Renal cortical epithelial cell (primary cell): ENCODE data around the gene ARL6IP1. TPM values are rescaled to one million over a fixed set of nuclear protein-coding genes. Genes with fewer than 3 reads are reported as not detected.

Experiments
- DNase-seq: peaks from one replicate; pipeline ENCODE4 v3.0.0-alpha.2; 2011; ENCODE audit warnings: low read depth
- total RNA-seq: library from RNA; depleted of rRNA; stranded (reverse); fragments of >200 nt; gene quantifications from 2 replicates; pipeline ENCODE4 v1.2.3, GENCODE V29; 2014

The ARL6IP1 gene
- 307 and 551 TPM in 2 replicates for total RNA-seq

DNA sequence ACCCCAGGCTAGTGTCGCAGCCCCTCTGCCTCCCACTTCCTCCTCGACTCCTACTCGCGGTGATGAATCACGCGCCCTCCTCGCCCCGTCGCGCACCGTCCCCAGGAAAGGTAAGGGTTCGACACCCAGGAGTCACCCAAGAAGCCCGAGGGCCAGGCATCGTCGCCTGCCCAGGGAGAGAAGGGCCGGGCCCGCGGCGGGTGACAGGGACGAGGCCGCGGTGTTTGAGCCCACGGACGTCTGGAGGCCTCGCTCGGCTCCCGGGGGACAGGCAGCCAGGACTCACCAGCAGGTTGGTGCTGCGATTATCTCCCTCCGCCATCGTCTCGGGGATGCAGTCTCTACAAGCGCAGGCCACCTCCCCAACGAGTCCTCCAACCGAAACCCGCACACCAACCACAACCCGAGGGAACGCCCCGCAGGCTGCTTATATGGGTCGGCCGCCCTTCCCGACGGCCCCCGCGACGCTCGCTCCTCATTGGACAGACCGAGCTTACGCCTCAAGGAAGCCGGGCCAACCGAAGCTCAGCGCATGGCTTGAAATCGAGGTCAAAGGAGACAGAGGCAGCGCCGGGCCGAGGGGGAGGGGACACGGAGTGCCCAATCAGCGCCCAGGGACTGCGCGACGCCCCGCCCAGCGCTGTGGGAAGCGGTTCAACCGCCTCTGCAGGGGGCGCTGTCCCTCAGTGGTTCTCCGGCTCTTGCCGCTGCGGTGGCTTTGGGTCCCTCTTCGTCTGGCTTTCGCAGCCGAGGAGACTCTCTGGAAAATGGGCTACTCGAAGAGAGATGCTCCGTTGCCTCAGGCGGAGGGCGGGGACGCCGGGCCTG, at the start of gene ARL6IP1:
ARL6IP1 (minus strand) TSS at position 405 of the 828 bp plus-strand sequence; CDS start at position 322, 83 bp downstream.
- DNase-seq: peak; percentile 97

DNA sequence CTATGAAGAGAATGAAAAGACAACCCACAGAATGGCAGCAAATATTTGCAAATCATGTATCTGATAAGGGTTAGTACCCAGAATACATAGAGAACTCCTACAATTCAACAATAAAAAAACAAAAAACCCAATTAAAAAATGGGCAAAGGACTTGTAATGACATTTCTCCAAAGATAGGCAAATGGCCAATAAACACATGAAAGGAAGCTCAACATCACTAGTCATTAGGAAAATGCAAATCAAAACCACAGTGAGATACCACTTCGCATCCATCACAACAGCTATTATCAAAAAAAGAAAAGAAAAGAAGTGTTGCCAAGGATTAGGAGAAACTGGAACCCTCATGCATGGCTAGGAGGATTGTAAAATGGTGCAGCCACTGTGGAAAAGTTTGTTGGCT, 45.1 kb upstream of the ARL6IP1 start:
- DNase-seq: no peak

DNA sequence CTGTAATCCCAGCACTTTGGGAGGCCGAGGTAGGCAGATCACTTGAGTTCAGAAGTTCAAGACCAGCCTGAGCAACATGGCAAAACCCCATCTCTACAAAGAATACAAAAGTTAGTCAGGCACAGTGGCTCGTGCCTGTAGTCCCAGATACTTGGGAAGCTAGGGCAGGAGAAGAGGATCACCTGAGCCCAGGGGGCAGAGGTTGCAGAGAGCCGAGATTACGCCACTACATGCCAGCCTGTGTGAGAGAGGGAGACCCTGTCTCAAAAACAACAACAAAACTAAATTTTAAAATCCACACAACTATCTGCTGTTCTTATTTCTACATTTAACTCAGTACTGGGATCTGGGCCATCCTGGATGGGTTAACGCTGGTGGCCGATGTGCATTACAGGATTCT, 41.2 kb upstream of the ARL6IP1 start:
- DNase-seq: no peak

DNA sequence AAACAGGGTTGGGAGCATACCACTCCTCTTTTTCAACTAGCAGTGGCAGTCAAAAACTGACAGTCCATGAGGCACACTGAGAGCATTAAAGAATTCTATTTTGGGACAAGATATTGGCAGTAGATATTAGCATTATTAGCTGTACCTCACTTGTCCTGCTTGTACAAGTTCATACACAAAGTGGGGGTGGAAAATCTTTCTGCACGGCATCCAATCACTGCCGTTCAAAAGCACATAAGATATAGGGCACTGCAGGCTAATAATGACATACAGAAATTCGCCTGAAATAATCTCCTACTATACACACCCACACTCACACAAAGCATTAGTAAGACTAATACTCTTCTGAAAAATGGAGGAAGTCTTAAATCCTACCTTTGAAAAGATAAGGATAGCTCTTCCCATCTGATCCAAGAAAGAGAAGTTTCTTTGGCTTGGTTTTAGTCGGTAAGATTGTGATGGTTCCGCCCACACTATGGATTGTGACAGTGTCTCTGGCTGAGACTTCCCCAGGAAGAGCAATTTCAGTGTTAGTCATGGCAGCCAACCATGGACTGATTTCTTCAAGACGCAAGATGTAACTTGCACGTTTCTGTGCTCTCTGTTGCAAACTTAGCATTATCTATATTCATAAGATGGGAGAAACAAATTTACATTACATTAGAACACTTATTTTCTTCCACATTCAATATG, 40.6 kb upstream of the ARL6IP1 start:
- no peak for DNase-seq

DNA sequence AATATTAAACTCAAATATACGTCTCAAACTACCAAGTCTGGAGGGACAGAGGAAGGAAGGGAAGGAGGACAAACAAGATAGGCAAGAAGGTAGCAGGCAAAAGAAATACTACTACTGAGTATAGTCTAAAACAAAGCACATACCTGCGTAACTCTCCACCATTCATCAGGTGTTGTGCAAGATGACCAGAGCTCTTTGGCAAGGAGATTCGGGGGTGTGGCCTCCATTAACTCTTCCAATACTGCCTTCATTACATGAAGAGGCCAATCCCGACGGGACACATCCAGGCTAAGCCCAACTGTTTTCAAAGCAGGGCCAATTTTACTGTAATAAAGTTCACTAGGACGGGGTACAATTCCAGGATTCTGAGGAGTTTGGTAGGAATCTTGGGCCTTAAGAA, 38.2 kb upstream of the ARL6IP1 start:
- DNase-seq: peak; percentile 22

DNA sequence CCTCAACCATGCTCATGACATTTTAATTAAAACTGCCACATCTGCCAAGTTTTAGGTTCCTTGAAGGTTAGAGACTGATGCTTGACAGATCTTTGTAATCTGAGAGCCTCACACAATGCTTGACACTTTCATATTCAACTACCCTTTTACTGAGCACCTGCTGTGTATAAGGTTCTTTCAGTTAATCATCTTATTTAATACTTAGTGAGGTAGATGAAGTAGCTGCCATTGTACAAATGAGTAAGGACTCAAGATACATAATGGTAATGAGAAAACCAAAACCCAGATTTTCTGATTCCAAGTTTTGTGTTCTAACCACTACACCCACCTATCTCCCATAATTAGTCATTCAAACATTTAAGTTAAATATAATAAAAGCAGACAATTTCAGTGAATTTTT, 35.4 kb upstream of the ARL6IP1 start:
- DNase-seq: no peak

DNA sequence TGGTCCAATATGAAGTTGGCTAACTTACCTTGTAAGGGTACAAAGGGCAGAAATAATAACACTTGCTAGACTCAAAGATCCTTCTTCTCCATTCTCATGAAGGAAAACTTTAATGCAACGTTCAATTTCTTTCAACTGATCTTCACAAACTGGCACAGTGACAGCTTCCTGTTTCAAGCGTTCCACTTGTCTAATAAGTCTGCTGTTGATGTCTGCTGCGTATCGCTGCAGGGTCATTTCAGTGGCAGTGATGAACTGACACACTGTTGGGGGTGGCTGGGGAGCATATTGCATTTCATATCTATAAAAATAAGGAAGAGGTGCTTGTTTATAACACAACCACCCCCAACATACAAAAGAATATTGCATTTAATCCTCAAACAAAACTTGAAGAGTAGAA, 33.5 kb upstream of the ARL6IP1 start:
- no peak for DNase-seq

DNA sequence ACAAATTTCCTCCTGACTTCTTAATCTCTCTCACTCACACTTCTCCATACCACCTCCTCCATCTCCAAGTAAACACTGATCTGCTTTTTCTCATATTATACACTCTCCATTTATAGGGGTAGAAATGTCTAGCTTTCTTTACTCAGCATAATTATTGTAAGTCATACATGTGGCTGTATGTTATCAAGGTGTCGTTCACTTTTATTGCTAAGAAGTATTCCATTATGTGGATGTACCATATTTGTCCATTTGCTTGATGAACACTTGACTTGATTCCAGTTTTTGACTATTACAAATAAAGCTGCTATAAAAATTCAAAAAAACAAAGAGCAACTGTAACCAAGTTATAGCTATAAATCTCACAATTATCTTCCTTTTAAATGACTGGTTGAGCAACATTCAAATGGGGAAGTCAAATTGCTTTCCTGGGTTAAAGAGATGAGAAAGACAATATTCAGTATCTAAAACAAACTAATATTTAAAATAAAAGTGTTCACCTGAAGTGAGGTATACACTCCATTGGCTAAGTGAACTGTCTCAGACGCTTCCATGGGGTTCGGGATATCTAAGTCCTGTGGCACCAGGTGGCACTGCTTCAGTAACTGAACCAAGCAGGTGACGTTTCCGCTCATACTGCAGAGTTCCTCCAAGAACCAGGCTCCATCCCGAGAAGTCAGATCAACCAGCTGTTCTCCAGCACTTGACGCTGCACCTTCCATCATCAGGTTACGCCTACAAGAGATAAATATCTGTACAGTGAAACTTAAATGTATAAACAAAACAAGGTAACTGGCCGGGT, 32.6 kb upstream of the ARL6IP1 start:
- no peak for DNase-seq

DNA sequence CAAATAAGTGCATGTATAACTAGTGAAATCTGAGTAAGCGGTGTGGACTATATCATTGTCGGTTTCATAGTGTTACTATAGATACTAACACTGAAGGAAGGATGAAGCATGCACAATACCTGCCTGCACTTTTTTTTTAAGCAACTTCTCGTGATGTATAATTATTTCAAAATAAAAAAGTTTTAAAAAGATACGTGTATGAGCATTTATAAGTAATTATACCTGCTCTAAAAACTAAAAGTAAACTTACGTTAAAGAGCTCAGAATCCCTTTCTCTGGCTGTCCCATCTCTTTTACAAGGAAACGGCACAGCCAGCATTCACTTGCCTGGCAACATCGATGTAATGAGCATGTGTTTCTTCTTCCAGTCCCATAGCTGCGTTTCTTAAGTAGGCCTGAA, 31.3 kb upstream of the ARL6IP1 start:
- DNase-seq: no peak

DNA sequence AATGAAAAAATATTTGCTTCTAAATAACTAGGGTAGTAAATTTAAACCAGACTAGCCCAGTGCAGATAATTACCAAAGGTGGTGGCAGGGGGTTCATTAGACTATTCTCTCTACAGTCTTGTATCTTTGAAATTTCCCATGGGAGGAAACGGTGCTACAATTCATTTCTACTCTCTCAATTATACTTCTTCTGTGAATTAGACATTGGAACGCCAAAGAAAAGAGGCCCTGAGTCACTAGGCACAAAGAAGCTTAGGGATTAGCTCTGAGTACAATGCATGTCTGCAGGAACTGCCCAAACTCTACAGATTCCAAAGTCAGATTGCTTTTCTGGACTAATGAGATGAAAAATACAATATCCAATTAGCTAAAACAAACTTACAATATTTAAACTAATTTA, 30.7 kb upstream of the ARL6IP1 start:
- DNase-seq: no peak

DNA sequence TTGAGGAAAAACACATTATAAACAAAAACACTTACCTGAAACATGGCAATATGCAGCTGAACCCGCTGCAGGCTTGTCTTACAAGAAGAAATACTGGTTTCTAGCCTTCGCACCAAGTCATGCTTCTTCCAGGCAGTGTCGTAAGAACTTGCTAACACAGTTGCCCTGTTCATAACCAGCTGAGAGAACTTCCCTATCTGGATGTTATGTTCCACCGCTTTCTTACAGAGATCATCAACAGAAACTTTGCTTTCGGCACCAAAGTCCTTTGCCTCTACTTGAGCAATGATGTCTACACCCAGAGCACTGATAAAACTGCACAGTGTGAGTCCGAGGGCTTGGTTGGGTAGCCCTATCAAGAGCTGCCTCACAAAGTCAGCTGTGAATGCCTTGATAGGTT, 27.9 kb upstream of the ARL6IP1 start:
- no peak for DNase-seq

DNA sequence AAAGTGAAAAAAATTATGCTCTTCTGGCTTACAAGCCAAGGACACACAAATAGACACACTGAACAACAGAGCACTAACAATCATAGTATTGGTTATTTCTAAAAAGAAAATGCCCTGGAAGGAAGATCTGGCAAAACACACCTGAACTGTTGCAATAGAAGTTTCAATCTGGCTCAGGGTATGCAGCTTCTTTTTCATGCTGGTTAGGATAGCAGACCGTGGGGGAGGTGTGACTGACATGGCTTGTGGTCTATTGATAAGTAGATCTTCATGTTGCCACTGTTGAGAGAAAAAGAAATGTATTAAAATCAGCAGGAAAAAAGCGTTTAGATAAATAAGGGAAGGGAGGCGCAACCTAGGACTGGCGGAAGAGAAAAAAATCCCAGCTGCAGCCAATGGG, 26.5 kb upstream of the ARL6IP1 start:
- DNase-seq: no peak

DNA sequence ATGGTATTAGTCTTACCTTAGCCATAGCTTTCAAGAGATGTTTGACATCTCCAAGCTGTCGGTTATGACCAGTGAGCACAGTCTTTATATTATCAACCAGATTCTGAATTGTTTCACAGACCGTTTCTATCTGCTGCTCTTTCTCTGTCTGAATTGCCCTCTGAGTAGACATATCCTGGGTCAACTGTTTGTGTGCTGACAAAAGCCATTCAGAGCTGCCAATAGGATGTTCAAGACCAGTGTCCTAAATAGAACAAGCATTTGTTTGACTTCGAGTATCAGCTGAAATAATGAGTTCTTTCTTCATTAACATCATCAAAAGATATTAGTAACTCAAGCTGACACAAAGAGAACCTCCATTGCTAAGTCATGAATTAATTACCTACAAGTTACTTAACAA, 14.9 kb upstream of the ARL6IP1 start:
- DNase-seq: no peak

DNA sequence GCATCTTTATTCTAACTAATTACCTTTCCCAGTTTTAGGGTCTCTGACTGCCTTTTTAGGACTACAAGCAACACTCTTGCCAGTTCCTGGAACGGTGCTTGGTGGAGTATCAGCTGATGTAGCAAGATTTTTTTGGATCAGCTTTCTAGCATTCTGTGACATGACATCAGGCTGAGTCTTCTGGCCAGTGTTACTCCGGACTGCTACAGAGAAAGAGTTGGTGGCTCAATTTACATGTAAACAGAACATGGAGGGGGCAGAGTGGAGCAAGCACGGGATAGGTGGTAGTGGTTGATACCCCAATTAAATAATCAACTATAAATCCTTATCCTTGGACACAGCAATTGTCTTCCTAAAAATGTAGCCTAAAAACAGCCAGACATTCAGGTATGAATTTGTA, 10.6 kb upstream of the ARL6IP1 start:
- no peak for DNase-seq

DNA sequence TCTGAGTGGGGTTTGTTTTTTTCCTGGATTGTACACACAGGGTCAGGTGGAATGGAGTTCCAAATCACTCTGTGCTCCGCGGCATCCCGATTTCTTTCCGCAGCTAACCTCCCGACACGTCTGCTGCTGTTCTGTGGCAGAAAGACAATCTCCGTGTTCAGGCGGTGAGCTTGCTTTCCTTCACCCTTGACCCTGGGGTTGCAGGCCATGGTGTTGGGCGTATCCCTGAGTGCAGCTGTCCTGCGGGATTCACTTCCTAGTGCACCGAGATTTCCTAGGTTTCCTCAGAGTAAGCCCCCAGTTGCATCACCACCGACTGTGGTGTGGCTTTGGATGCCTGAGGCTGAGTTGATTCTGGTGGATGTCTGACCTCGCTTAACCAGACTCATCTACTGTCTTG, 7.8 kb upstream of the ARL6IP1 start:
- no peak for DNase-seq

DNA sequence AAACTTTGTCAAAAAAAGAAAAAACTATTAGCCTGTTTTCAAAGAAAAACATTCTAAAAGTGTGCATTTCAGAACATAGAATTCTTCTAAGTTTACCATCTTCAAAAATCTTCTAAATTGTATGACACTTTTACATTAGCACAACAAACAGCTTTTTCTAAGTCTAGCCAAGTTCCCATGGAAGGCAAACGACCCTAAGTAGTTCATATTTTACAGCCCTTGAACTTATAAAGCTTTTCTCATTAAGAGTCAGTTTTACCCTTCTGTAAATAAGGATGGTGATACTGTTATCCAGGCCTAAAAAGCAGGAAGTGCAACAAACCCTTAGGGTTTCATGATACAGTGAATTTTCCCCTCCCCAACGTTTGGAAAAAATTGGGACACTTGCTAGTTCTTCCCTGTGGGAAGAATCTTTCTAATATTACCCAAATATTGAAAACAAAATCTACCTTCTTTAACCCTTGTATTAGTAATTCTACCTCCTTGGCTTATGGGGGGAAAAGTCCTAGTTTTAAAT, 4.0 kb upstream of the ARL6IP1 start:
- DNase-seq: no peak

DNA sequence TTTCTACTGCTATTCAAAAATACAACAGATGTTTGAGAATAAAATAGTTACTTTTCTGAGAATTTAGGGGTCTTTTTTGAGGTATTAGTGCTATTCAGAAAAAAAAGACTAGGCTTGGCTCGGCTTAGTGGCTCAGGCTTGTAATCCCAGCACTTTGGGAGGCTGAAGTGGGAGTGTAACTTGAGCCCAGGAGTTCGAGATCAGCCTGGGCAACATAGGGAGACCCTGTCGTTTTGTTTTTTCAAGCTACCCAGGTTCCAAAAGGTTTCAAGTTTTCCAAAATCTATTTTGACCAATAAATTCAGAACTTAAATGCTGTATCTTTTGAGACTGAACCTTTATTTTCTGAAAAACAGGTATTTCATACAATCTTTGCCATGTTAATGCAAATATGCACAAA, 3.2 kb upstream of the ARL6IP1 start:
- no peak for DNase-seq

DNA sequence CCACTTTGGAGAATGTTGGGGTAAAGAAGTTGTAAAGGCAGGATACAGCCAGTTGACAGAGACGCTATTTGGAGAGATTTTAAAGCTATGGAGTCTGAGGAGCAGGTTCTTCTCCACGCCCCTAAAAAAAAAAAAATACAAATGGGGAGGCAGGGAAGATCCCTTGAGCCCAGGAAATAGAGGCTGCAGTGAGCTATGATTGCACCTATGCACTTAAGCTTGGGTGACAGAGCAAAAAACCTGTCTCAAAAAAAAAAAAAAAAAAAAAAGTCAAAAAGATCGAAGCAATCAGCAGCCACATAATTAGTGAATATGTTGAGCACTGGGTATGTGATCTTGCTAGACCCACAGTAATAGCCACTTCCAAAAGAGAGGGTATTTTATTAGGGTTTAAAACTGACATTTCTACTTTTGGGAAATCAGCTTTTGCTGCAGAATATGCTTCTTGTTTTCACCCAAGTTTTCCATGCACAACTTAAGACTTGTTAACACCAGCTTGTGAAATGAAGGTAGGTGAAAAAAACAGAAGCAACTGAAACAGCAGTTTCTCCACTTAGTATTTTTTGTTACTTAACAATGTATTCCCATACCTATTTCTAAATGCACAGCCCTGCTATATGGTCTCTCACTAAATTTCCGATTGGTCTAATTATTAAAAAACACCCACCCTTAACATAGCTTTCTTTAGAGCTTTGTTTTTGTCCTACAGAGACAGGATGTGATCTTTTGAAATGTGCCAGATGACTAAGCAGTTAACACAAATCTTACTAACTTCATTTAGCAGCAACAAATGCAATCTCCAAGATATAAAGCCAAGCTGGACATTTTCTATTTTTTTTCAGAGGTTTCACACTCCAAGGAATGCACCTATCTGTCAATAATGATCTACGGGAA, 2.5 kb upstream of the ARL6IP1 start:
- peak; percentile 80 for DNase-seq

DNA sequence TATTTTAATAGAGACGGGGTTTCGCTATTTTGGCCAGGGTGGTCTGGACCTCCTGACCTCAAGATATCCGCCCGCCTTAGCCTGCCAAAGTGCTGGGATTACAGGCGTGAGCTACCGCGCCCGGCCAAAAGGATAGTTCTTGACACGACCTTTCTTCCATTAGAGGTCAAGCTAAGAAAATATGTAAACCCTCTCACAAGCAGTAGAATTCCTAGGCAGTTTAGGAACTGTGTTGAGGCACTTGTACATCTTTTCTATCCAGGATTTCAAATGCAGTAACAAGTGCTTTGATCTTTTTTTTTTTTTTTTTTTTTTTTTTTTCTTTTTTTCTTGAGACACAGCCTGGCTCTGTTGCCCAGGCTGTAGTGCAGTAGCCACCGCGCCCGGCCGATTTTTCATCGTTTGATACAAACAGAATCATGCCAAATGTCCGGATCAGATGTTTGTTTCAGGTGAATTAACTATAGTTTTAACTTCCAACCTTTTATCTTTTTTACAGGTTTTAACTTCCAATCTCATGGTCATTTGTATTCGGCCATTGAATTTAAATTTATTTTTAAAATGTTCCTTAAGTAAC, 1.5 kb upstream of the ARL6IP1 start:
- DNase-seq: no peak

DNA sequence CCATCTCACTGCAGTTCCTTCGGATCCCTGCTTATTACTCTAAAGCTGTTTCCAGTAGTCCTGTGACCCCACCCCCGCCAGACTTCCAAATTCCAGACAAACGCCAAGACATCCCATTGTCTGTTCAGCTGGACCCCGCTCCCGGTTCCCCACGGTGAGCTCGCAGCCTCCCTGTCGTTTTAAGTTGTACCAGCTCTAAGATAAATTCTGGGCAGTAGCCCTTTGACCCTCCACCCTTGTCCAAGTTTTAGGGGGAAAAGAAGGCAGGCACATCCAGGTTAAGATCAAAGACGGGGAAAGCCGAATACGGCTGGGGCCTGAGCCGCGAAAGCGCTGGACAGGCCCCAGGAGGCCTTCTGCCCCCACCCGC, 589 bp downstream of the ARL6IP1 start:
- DNase-seq: no peak

DNA sequence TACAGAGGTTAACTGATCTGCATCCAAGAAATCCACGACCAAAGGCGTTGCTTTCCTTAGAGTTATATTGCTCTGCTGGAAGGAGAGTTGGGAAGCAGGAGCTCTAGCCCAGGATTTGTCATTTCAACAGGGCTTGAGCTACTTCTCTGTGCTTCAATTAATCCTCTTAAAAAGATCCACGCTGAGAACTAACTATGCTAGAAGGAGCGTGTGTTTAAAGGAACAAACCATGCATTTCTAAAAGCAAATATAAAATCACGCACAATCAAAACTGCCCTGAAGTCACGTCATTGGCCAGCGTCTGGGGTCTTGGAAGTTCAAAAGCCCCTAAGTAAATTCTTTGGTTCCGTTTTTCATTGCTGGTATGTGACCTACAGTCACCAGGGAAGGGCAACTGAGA, 1.1 kb downstream of the ARL6IP1 start:
- DNase-seq: no peak
